ENCODE measurements around the gene C1QTNF4.

DNA sequence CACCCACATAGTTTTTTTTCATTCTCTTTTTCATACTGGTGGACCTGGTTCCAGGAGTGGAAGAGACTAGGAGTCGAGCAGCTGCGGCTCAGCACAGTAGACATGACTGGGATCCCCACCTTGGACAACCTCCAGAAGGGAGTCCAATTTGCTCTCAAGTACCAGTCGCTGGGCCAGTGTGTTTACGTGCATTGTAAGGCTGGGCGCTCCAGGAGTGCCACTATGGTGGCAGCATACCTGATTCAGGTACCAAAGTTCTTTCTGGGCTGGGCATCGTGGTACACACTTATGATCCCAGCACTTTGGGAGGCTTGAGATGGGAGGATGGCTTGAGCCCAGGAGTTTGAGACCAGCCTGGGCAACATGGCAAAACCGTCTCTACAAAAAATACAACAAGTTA, 24.6 kb downstream of the C1QTNF4 start:
- TF ChIP-seq, protein P1, sequence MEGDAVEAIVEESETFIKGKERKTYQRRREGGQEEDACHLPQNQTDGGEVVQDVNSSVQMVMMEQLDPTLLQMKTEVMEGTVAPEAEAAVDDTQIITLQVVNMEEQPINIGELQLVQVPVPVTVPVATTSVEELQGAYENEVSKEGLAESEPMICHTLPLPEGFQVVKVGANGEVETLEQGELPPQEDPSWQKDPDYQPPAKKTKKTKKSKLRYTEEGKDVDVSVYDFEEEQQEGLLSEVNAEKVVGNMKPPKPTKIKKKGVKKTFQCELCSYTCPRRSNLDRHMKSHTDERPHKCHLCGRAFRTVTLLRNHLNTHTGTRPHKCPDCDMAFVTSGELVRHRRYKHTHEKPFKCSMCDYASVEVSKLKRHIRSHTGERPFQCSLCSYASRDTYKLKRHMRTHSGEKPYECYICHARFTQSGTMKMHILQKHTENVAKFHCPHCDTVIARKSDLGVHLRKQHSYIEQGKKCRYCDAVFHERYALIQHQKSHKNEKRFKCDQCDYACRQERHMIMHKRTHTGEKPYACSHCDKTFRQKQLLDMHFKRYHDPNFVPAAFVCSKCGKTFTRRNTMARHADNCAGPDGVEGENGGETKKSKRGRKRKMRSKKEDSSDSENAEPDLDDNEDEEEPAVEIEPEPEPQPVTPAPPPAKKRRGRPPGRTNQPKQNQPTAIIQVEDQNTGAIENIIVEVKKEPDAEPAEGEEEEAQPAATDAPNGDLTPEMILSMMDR (IDR thresholded peaks at IDR 0.05) = no peak
- TF ChIP-seq EP300 (IDR thresholded peaks at IDR 0.05) = no peak
